ENCODE measurements around the gene DDIT4L. TPM values are rescaled to one million over a fixed set of nuclear protein-coding genes. Genes with fewer than 3 reads are reported as not detected.

DDIT4L gene
- total and polyA plus RNA-seq, 2 donors (not counting 1 experiment from before 2014, with no cell fraction given), result 6.4 to 14.2 TPM

DNA sequence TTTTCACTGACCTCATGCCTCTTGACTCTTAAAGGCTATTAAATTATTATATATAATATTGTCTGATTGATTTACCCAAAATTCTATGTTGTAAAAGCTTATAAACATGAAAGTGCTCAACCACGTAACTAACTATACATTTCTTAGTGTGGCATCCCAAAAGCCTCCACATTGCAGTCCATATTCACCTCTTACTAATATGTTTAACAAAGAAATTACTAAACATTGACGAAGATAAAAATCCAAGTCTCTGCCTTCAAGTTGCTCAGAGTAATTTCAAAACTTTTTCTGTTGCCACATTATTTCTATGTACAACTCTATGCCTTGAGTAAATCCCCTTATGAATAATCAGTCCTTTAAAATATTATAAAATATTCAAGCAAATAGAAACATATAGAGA lies 14.4 kb downstream of the DDIT4L start:
- TF ChIP-seq EZH2 (IDR thresholded peaks at IDR 0.05; ENCODE audit: low read length, missing control alignments), result no peak
- TF ChIP-seq, protein P1, sequence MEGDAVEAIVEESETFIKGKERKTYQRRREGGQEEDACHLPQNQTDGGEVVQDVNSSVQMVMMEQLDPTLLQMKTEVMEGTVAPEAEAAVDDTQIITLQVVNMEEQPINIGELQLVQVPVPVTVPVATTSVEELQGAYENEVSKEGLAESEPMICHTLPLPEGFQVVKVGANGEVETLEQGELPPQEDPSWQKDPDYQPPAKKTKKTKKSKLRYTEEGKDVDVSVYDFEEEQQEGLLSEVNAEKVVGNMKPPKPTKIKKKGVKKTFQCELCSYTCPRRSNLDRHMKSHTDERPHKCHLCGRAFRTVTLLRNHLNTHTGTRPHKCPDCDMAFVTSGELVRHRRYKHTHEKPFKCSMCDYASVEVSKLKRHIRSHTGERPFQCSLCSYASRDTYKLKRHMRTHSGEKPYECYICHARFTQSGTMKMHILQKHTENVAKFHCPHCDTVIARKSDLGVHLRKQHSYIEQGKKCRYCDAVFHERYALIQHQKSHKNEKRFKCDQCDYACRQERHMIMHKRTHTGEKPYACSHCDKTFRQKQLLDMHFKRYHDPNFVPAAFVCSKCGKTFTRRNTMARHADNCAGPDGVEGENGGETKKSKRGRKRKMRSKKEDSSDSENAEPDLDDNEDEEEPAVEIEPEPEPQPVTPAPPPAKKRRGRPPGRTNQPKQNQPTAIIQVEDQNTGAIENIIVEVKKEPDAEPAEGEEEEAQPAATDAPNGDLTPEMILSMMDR (conservative IDR thresholded peaks at IDR 0.05 in 1 of 2, IDR thresholded peaks at IDR 0.05 in 1 of 2; ENCODE audit: low read depth in 1 of 2, low read length in 2 of 2), result no peak
- Histone ChIP-seq H2AFZ (ENCODE audit: low read length) (no peak overlapping the region), H3K9me3 (ENCODE audit: control insufficient read depth, insufficient read depth, low read depth, low read length) (no peaks in the 10 kb centered on the region), H3K36me3 (ENCODE audit: control insufficient read depth, insufficient read depth, low read length) (no peaks in the 10 kb centered on the region), H3K27ac (ENCODE audit: insufficient read depth, low read length) (no peak overlapping the region), H3K9ac (ENCODE audit: insufficient read depth, low read length) (no peak overlapping the region), H3K4me1 (ENCODE audit: control insufficient read depth, extremely low read depth, insufficient read depth, low read length) (no peaks in the 10 kb centered on the region), H3K79me2 (ENCODE audit: control insufficient read depth, insufficient read depth, low read length) (no peaks in the 10 kb centered on the region), H3K4me3 (replicated peaks in 1 of 4; ENCODE audit: control extremely low read depth in 1 of 4, insufficient read depth in 1 of 4, low read depth in 3 of 4, low read length in 4 of 4) (no peak overlapping the region), H4K20me1 (ENCODE audit: control insufficient read depth, extremely low read depth, insufficient read depth, low read length) (no peaks in the 10 kb centered on the region), H3K27me3 (ENCODE audit: control insufficient read depth, insufficient read depth, low read length) (no peaks in the 10 kb centered on the region), H3K4me2 (ENCODE audit: extremely low read depth, insufficient read depth, low read length) (no peak overlapping the region)
- DNase-seq (ENCODE audit: low read depth in 2 of 2), result no peak

DNA sequence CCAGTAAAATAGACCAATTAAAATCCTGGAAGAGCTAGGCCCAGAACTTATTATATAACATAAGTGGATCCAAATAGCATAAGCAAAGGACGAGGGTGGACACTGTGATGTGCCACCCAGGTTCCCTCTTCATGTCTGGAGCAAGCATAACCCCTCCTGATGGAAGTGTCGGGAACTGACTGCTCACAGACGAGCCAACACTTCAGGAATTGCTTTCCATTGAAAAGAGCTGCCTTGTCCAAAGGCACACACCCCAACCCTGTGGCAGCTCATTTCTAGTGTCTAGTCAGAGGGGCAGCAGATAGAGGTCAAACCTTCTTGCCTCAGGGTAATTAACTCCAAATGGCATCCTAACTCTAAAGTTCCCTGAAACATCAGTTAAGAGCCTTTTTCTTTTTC lies 15.3 kb downstream of the DDIT4L start:
- no peaks in the 10 kb centered on the region for H3K4me1 ChIP-seq (ENCODE audit: control insufficient read depth, extremely low read depth, insufficient read depth, low read length)
- no peak overlapping the region for H3K4me2 ChIP-seq (ENCODE audit: extremely low read depth, insufficient read depth, low read length)
- no peaks in the 10 kb centered on the region for H3K9me3 ChIP-seq (ENCODE audit: control insufficient read depth, insufficient read depth, low read depth, low read length)
- no peak for DNase-seq (ENCODE audit: low read depth in 2 of 2)
- no peak overlapping the region for H3K4me3 ChIP-seq (replicated peaks in 1 of 4; ENCODE audit: control extremely low read depth in 1 of 4, insufficient read depth in 1 of 4, low read depth in 3 of 4, low read length in 4 of 4)
- H4K20me1 ChIP-seq (ENCODE audit: control insufficient read depth, extremely low read depth, insufficient read depth, low read length), result no peaks in the 10 kb centered on the region
- H3K79me2 ChIP-seq (ENCODE audit: control insufficient read depth, insufficient read depth, low read length), result no peaks in the 10 kb centered on the region
- no peak for TF ChIP-seq EZH2 (IDR thresholded peaks at IDR 0.05; ENCODE audit: low read length, missing control alignments)
- TF ChIP-seq, protein P1 (conservative IDR thresholded peaks at IDR 0.05 in 1 of 2, IDR thresholded peaks at IDR 0.05 in 1 of 2; ENCODE audit: low read depth in 1 of 2, low read length in 2 of 2), result no peak
- H3K9ac ChIP-seq (ENCODE audit: insufficient read depth, low read length), result no peak overlapping the region
- H3K27me3 ChIP-seq (ENCODE audit: control insufficient read depth, insufficient read depth, low read length), result no peaks in the 10 kb centered on the region
- no peaks in the 10 kb centered on the region for H3K36me3 ChIP-seq (ENCODE audit: control insufficient read depth, insufficient read depth, low read length)
- no peak overlapping the region for H2AFZ ChIP-seq (ENCODE audit: low read length)
- H3K27ac ChIP-seq (ENCODE audit: insufficient read depth, low read length), result no peak overlapping the region

DNA sequence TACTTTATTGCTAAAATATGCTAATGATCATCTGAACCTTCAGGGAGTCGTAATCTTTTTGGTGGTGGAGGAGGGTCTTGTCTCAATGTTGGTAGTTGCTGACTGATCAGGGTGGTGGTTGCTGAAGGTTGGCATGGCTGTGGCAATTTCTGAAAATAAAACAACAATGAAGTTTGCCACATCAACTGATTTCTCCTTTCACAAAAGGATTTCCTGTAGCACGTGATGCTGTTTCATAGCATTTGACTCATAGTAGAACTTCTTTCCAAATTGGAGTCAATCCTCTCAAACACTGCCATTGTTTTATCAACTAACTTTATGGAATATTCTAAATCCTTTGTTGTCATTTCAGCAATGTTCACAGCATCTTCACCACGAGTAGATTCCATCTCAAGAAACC lies 19.3 kb downstream of the DDIT4L start:
- TF ChIP-seq, protein P1 (conservative IDR thresholded peaks at IDR 0.05 in 1 of 2, IDR thresholded peaks at IDR 0.05 in 1 of 2; ENCODE audit: low read depth in 1 of 2, low read length in 2 of 2), result no peak
- no peak for TF ChIP-seq EZH2 (IDR thresholded peaks at IDR 0.05; ENCODE audit: low read length, missing control alignments)
- Histone ChIP-seq H3K9me3 (ENCODE audit: control insufficient read depth, insufficient read depth, low read depth, low read length) (no peaks in the 10 kb centered on the region), H3K79me2 (ENCODE audit: control insufficient read depth, insufficient read depth, low read length) (no peaks in the 10 kb centered on the region), H3K4me3 (replicated peaks in 1 of 4; ENCODE audit: control extremely low read depth in 1 of 4, insufficient read depth in 1 of 4, low read depth in 3 of 4, low read length in 4 of 4) (no peak overlapping the region), H3K36me3 (ENCODE audit: control insufficient read depth, insufficient read depth, low read length) (no peaks in the 10 kb centered on the region), H3K4me1 (ENCODE audit: control insufficient read depth, extremely low read depth, insufficient read depth, low read length) (no peaks in the 10 kb centered on the region), H2AFZ (ENCODE audit: low read length) (no peak overlapping the region), H3K4me2 (ENCODE audit: extremely low read depth, insufficient read depth, low read length) (no peak overlapping the region), H3K27me3 (ENCODE audit: control insufficient read depth, insufficient read depth, low read length) (no peaks in the 10 kb centered on the region), H4K20me1 (ENCODE audit: control insufficient read depth, extremely low read depth, insufficient read depth, low read length) (no peaks in the 10 kb centered on the region), H3K27ac (ENCODE audit: insufficient read depth, low read length) (no peak overlapping the region), H3K9ac (ENCODE audit: insufficient read depth, low read length) (no peak overlapping the region)
- DNase-seq (ENCODE audit: low read depth in 2 of 2), result no peak
